ENCODE data around the gene LPAR6. TPM values are rescaled to one million over a fixed set of nuclear protein-coding genes. Genes with fewer than 3 reads are reported as not detected.
A peak's percentile ranks its signal among the peaks of the same experiment; 100 is the strongest.

LPAR6 gene
- total and polyA plus RNA-seq, 8 donors, result 1.4 to 104 (median 11.9) TPM

DNA sequence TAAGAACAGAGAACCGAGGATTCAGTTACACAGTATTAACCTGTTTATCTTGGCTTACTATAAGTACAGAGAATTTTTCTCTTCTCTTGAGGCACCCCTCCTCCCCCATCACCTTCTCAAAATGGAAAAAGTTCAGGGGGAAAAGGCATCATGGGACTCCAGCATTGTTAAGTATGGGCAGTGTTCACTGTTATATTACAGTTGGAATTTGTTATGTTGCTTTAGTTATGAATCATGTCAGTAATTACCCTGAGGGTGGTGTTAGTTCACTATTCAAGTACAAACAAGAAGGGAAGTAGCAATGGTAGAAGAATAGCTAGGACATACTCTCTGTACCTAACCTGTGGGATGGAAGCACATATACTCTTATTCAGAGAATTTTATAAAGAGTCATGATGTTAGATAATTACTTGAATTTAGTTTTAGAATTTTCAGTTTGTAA lies 12.0 kb downstream of the LPAR6 start:
- WGBS, 5 donors, result 16 to 33% (median 20%) methylated on average over 1 of the region's 1 CpG
- TF ChIP-seq POLR2AphosphoS5 (IDR thresholded peaks at IDR 0.05) (peak in 1 of 3 donors; percentile 8), POLR2A (IDR thresholded peaks at IDR 0.05) (no peak)
- DNase-seq, result peak in 1 of 2 donors; percentile 49
- no peak overlapping the region for H3K4me3 ChIP-seq
- H3K27me3 ChIP-seq, result no peaks in the 10 kb centered on the region
- H3K9me3 ChIP-seq, result no peaks in the 10 kb centered on the region
- H3K36me3 ChIP-seq, result peaks cover 0 to 6% (median 0%) of the 10 kb centered on the region in 4 donors
- peak overlapping the region in 3 of 5 donors; percentile 22 to 51 (median 34) for H3K27ac ChIP-seq
- peaks cover 5 to 57% (median 20%) of the 10 kb centered on the region in 4 donors for H3K4me1 ChIP-seq
- intact Hi-C loops (cut with DNase I; ENCODE audit: low total_unique reads), result no loop called here

DNA sequence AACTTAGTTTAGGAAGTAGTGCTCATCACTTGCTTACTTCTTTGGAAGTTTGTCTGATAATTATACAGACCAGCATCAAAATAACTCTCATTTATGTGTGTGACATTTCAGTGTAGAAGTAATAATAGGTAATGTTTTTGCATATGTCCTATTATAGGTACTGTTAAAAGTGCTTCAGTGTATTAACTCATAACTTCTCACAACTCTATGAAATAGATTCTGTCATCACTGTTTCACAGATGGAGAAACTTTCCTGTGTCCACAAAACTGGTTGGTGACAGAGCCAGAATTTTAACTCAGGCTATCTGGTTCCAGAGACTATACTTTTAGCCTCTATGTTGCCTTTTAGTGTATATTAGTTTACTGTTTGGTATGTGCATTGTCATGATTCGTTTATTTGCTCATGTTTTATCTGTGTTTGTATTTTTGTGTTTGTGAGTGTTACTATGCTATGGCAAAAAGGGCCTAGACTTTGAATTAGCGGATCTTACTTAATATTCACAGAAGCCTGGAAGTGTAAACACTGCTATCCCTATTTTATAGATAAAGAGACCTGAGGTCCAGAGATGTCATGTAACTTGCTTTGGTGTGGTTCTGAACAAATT lies 12.7 kb downstream of the LPAR6 start:
- TF ChIP-seq EP300 (IDR thresholded peaks at IDR 0.05) (no peak), POLR2AphosphoS5 (IDR thresholded peaks at IDR 0.05) (no peak), POLR2A (IDR thresholded peaks at IDR 0.05) (no peak)
- TF ChIP-seq, protein P1, sequence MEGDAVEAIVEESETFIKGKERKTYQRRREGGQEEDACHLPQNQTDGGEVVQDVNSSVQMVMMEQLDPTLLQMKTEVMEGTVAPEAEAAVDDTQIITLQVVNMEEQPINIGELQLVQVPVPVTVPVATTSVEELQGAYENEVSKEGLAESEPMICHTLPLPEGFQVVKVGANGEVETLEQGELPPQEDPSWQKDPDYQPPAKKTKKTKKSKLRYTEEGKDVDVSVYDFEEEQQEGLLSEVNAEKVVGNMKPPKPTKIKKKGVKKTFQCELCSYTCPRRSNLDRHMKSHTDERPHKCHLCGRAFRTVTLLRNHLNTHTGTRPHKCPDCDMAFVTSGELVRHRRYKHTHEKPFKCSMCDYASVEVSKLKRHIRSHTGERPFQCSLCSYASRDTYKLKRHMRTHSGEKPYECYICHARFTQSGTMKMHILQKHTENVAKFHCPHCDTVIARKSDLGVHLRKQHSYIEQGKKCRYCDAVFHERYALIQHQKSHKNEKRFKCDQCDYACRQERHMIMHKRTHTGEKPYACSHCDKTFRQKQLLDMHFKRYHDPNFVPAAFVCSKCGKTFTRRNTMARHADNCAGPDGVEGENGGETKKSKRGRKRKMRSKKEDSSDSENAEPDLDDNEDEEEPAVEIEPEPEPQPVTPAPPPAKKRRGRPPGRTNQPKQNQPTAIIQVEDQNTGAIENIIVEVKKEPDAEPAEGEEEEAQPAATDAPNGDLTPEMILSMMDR (IDR thresholded peaks at IDR 0.05), result no peak
- Histone ChIP-seq H3K27me3 (no peaks in the 10 kb centered on the region), H3K4me1 (peaks cover 5 to 57% (median 20%) of the 10 kb centered on the region in 4 donors), H3K36me3 (peaks cover 0 to 6% (median under 1%) of the 10 kb centered on the region in 4 donors), H3K9me3 (no peaks in the 10 kb centered on the region), H3K27ac (peak overlapping the region in 3 of 5 donors; percentile 22 to 51 (median 34)), H3K4me3 (no peak overlapping the region)
- WGBS, 5 donors, result 35 to 62% (median 50%) methylated on average over 2 of the region's 2 CpGs
- no peak for DNase-seq
- intact Hi-C loops (cut with DNase I; ENCODE audit: low total_unique reads), result no loop called here

- Histone ChIP-seq H3K36me3 (peaks cover 0 to 17% (median 15%) of the 10 kb centered on the region in 4 donors), H3K4me3 (no peak overlapping the region), H3K27ac (no peak overlapping the region), H3K27me3 (no peaks in the 10 kb centered on the region), H3K9me3 (no peaks in the 10 kb centered on the region), H3K4me1 (peaks cover 5 to 45% (median 18%) of the 10 kb centered on the region in 4 donors)
- no peak for TF ChIP-seq EP300 (IDR thresholded peaks at IDR 0.05)
- TF ChIP-seq POLR2A (IDR thresholded peaks at IDR 0.05), result no peak
- no peak for TF ChIP-seq POLR2AphosphoS5 (IDR thresholded peaks at IDR 0.05)
- TF ChIP-seq, protein P1 (IDR thresholded peaks at IDR 0.05), result no peak
- intact Hi-C loops (cut with DNase I; ENCODE audit: low total_unique reads), result no loop called here
- no peak for DNase-seq
These were observed 14.3 kb downstream of the LPAR6 start for GRCh38 chr13:48398450-48399095.

DNA sequence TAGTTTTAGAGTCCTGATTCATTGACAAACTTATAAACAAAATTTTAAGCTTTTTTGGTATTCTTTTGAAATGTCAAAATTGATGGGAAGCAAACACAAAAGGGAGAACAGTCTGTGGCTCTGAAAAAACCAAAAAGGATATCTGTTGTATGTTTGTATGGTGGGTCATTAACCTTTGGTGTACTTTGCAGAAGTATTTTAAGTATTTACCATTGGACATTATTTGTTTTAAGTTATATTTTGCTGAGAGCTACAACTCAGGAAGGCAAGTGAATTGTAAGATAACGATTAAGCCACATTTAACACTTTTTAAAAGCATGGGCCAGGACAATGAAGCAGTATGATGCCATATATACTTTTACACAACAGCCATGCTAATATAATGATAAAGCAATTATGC lies 15.2 kb downstream of the LPAR6 start:
- Histone ChIP-seq H3K4me1 (peaks cover 5 to 37% (median 18%) of the 10 kb centered on the region in 4 donors), H3K27me3 (no peaks in the 10 kb centered on the region), H3K4me3 (no peak overlapping the region), H3K36me3 (peaks cover 0 to 24% (median 23%) of the 10 kb centered on the region in 4 donors), H3K27ac (no peak overlapping the region), H3K9me3 (no peaks in the 10 kb centered on the region)
- 22 to 66% (median 28%) methylated on average over 1 of the region's 1 CpG for WGBS, 5 donors
- TF ChIP-seq POLR2AphosphoS5 (IDR thresholded peaks at IDR 0.05) (no peak), EP300 (IDR thresholded peaks at IDR 0.05) (no peak), POLR2A (IDR thresholded peaks at IDR 0.05) (no peak)
- TF ChIP-seq, protein P1 (IDR thresholded peaks at IDR 0.05), result no peak
- no peak for DNase-seq
- intact Hi-C loops (cut with DNase I; ENCODE audit: low total_unique reads), result no loop called here

All from stomach (tissue), 9 donors.